ENCODE results near the gene TRPM8.

Gene TRPM8

DNA sequence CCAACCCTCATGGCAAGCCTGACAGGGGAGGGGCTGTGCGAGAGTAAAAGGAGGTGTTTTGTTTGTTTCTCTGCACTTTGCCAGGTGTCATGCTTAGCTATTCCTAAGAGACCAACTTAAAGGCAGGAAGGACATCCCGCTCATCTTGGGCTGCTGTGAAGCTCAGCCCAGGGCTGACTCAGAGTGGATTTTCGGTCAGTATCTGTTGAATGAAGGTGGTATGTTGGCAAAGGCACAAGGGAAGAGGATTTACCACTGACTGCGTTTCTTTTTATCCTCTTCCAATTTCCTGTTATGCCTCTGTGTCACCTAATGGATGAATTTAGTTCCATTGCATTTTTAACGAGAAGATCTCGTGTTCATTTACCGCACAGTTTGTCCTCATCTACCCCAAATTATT, 18.9 kb downstream of the TRPM8 start:
- Histone ChIP-seq H3K4me3 (no peak overlapping the region), H3K27ac (no peak overlapping the region)
- no peak for TF ChIP-seq CTCF (IDR thresholded peaks at IDR 0.05)
- no peak for DNase-seq (ENCODE audit: low spot score)

GRCh38 chr2:233938676-233939370, 21.6 kb downstream of the TRPM8 start:
- no peak for DNase-seq (ENCODE audit: low spot score)
- no peak for TF ChIP-seq CTCF (IDR thresholded peaks at IDR 0.05)
- Histone ChIP-seq H3K27ac (no peak overlapping the region), H3K4me3 (peak overlapping the region; percentile 18)

GRCh38 chr2:233940376-233941276, 23.5 kb downstream of the TRPM8 start:
- TF ChIP-seq CTCF (IDR thresholded peaks at IDR 0.05), result no peak
- no peak for DNase-seq (ENCODE audit: low spot score)
- Histone ChIP-seq H3K27ac (no peak overlapping the region), H3K4me3 (no peak overlapping the region)

DNA sequence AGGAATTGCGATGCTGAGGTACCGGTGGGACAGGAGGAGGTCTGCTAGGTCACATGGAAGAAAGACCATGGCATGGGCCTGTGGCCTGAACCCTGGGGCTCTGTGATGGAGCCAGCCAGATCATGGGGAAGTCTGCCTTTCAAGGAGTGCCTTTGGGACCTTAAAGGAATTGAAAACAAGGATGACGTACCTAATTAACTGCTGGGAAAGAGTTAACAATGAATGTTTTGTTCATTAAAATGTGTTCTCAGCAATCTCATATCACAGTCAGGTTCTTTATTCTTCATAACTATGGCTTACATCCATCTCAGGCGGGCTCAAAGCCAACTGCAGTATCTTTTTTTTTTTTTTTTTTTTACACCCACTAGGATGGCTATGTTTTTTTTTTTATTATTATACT, 25.6 kb downstream of the TRPM8 start:
- H3K27ac ChIP-seq, result no peak overlapping the region
- no peak overlapping the region for H3K4me3 ChIP-seq
- no peak for DNase-seq (ENCODE audit: low spot score)
- TF ChIP-seq CTCF (IDR thresholded peaks at IDR 0.05), result no peak

DNA sequence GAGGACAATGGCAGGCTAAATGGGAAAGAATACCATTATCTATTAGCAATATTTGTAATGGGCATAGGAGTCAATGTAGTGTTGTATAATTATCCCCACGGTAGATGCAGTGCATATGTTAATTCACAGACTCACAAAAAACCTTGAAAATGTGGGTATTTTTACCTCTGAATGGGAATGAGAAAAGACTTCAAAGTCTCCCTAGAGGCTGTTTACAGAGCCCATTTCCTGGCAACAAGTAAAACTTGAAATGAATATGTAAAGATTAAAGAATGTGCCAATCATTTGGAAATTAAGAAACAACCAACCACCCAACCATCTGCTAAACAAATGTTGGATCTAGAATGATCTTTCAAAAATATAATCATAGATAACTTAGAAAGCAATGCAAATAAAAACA, 27.1 kb downstream of the TRPM8 start:
- H3K4me3 ChIP-seq, result no peak overlapping the region
- TF ChIP-seq CTCF (IDR thresholded peaks at IDR 0.05), result no peak
- H3K27ac ChIP-seq, result no peak overlapping the region
- no peak for DNase-seq (ENCODE audit: low spot score)

GRCh38 chr2:233944722-233945121, 27.5 kb downstream of the TRPM8 start:
- TF ChIP-seq CTCF (IDR thresholded peaks at IDR 0.05), result no peak
- DNase-seq (ENCODE audit: low spot score), result no peak

More at GRCh38 chr2:233944722-233945121, 27.5 kb downstream of the TRPM8 start:
- H3K4me3 ChIP-seq, result no peak overlapping the region
- no peak overlapping the region for H3K27ac ChIP-seq

All from coronary artery (tissue), 2 donors.